ENCODE data around the gene B3GAT3.

B3GAT3 gene

GRCh38 chr11:62603776-62604299 lies 17.9 kb downstream of the B3GAT3 start:
- Histone ChIP-seq H3K9ac (ENCODE audit: insufficient read length) (no peak overlapping the region), H3K36me3 (ENCODE audit: insufficient read depth, low read length) (peaks cover 11% of the 10 kb centered on the region), H3K4me3 (no peak overlapping the region), H3K9me3 (ENCODE audit: low read depth, low read length) (no peaks in the 10 kb centered on the region), H3K27ac (no peak overlapping the region; the same call in 1 of the 2 replicates)
- no peak for TF ChIP-seq EZH2 (IDR thresholded peaks at IDR 0.05)
- no peak for TF ChIP-seq POLR2AphosphoS5 (IDR thresholded peaks at IDR 0.05; ENCODE audit: borderline replicate concordance, low read depth, low read length)
- TF ChIP-seq FOXP2 (optimal IDR thresholded peaks at IDR 0.05; ENCODE audit: control extremely low read depth, extremely low read length, insufficient read depth) = no peak
- DNase-seq (ENCODE audit: low read depth, low spot score) = no peak

DNA sequence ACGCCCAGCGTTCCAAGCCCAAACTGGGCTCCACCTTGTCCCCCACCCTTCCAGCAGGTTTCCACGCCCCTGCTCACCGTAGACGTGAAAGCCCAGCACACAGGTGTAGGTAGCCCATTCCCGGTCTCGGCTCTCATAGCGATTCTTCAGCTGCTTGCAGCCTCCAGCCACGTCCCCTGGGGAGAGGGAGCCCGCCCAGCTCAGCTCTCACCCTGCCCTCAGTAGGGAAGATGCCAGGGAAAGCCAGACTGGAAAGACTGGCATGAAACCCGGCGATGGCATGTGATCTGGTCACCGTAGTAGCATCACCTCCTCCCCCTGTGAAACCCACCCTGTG lies 18.7 kb downstream of the B3GAT3 start:
- no peak overlapping the region for H3K9ac ChIP-seq (ENCODE audit: insufficient read length)
- H3K4me3 ChIP-seq = no peak overlapping the region
- TF ChIP-seq EZH2 (IDR thresholded peaks at IDR 0.05) = no peak
- TF ChIP-seq FOXP2 (optimal IDR thresholded peaks at IDR 0.05; ENCODE audit: control extremely low read depth, extremely low read length, insufficient read depth) = no peak
- no peak for TF ChIP-seq POLR2AphosphoS5 (IDR thresholded peaks at IDR 0.05; ENCODE audit: borderline replicate concordance, low read depth, low read length)
- H3K36me3 ChIP-seq (ENCODE audit: insufficient read depth, low read length) = peaks cover 19% of the 10 kb centered on the region
- no peak for DNase-seq (ENCODE audit: low read depth, low spot score)
- H3K9me3 ChIP-seq (ENCODE audit: low read depth, low read length) = no peaks in the 10 kb centered on the region
- H3K27ac ChIP-seq = no peak overlapping the region

GRCh38 chr11:62602141-62603071 lies 19.4 kb downstream of the B3GAT3 start:
- Histone ChIP-seq H3K9me3 (ENCODE audit: low read depth, low read length) (no peaks in the 10 kb centered on the region), H3K27ac (peak overlapping the region; percentile 74), H3K4me3 (peak overlapping the region; percentile 87), H3K9ac (ENCODE audit: insufficient read length) (peak overlapping the region; percentile 78), H3K36me3 (ENCODE audit: insufficient read depth, low read length) (peaks cover 25% of the 10 kb centered on the region)
- TF ChIP-seq EZH2 (IDR thresholded peaks at IDR 0.05) = no peak
- no peak for DNase-seq (ENCODE audit: low read depth, low spot score)

DNA sequence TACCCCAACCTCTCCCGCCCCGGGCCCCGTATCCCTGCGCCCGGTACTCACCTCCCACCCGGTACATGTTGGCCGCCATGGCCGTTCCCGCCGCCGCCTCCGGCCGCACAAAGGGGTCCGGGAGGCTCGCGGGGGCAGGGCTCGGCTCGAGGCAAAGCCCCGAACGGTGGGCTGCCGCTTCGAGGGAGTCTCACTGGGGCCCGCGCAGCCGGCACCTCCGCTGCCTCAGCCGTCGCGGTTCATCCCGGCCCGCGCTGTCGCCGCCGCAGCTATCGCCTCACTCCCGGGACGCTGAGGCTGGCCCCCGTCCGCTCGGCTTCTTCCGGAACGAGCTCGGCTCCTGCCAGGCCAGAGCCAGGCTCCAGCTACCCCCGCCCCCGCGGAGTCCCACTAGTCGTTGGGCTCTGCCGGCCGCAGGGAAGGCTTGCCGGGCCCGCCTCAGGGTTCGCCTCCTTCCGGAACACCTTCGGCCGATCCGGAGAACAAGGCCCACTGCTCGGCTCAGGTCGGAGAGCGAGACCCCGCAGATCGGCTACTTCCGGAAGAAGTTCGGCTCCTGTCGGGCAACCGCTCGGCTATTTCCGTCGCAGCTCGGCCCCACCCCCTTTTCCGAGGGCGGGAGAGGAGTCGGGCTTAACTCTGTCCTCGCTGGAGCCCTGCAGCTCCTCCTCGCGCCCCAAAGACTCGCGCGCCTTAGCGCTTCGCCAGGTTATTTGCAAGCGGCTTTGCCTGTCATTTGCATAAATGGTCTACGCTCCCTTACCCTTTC lies 20.2 kb downstream of the B3GAT3 start, which contains the start of gene MTA2:
Gene MTA2 (minus strand): TSS at position 494 of the 769 bp plus-strand sequence. CDS start 415 bp downstream, at position 79.
- DNase-seq (ENCODE audit: low read depth, low spot score) = peak; percentile 86
- H3K4me3 ChIP-seq = peak within 1 kb of the TSS; percentile 87
- H3K9ac ChIP-seq (ENCODE audit: insufficient read length) = peak within 1 kb of the TSS; percentile 99
- TF ChIP-seq EZH2 (IDR thresholded peaks at IDR 0.05) (no peak), FOXP2 (optimal IDR thresholded peaks at IDR 0.05; ENCODE audit: control extremely low read depth, extremely low read length, insufficient read depth) (peak; percentile 91), POLR2AphosphoS5 (IDR thresholded peaks at IDR 0.05; ENCODE audit: borderline replicate concordance, low read depth, low read length) (peak; percentile 68; the same call in 1 of the 2 replicates)
- H3K36me3 ChIP-seq (ENCODE audit: insufficient read depth, low read length) = peaks cover 34% of the 10 kb centered on the region
- no peaks in the 10 kb centered on the region for H3K9me3 ChIP-seq (ENCODE audit: low read depth, low read length)
- H3K27ac ChIP-seq = peak within 1 kb of the TSS; percentile 92

- TF ChIP-seq FOXP2 (optimal IDR thresholded peaks at IDR 0.05; ENCODE audit: control extremely low read depth, extremely low read length, insufficient read depth) (no peak), EZH2 (IDR thresholded peaks at IDR 0.05) (no peak), POLR2AphosphoS5 (IDR thresholded peaks at IDR 0.05; ENCODE audit: borderline replicate concordance, low read depth, low read length) (no peak)
- Histone ChIP-seq H3K9me3 (ENCODE audit: low read depth, low read length) (no peaks in the 10 kb centered on the region), H3K9ac (ENCODE audit: insufficient read length) (peak overlapping the region; percentile 99), H3K4me3 (peak overlapping the region; percentile 87), H3K36me3 (ENCODE audit: insufficient read depth, low read length) (peaks cover 39% of the 10 kb centered on the region), H3K27ac (peak overlapping the region; percentile 92)
- no peak for DNase-seq (ENCODE audit: low read depth, low spot score)
Observed at GRCh38 chr11:62601122-62601371, 20.7 kb downstream of the B3GAT3 start.

DNA sequence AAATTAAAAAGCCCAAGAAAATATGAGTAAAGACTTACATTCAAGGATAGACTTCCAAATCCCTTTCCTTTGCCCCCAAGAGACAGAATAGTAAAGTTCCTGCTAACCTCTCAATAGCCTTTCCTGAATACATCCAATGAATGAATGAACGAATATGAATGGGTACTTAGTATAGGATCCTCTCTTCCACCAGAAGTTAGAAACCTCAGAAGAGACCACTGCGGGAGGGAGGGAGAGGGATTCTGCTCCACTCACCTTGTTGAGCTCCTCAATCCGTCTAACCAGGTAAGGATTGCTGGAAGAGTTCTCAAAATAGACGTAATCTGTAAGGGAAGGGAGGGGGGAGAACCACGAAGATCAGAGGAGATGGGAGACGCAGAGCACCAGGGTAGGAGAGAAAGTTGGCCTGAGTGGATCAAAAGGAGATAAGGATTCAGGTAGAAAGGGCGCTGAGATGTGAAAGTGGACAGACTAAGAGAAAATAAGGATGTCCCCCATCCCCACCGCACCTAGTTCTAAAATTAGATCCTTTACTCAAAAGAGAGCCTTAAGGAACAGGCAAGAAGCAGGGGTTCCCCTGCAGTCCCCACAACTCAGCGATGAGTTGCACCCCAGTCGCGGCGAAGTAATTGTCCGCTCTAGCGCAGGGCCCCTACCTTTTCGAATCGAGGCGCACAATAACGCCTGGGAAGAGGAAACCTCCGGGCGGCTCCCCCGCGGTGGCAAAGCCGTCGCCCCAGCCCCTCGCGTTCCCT lies 21.2 kb downstream of the B3GAT3 start:
- TF ChIP-seq EZH2 (IDR thresholded peaks at IDR 0.05) = no peak
- peak overlapping the region; percentile 87 for H3K4me3 ChIP-seq
- no peak for DNase-seq (ENCODE audit: low read depth, low spot score)
- H3K36me3 ChIP-seq (ENCODE audit: insufficient read depth, low read length) = peaks cover 44% of the 10 kb centered on the region
- H3K9ac ChIP-seq (ENCODE audit: insufficient read length) = peak overlapping the region; percentile 99
- peak overlapping the region; percentile 92 for H3K27ac ChIP-seq
- no peaks in the 10 kb centered on the region for H3K9me3 ChIP-seq (ENCODE audit: low read depth, low read length)

GRCh38 chr11:62599901-62600300 lies 21.9 kb downstream of the B3GAT3 start:
- Histone ChIP-seq H3K36me3 (ENCODE audit: insufficient read depth, low read length) (peaks cover 50% of the 10 kb centered on the region), H3K4me3 (peak overlapping the region; percentile 87), H3K9ac (ENCODE audit: insufficient read length) (peak overlapping the region; percentile 99), H3K27ac (peak overlapping the region; percentile 92), H3K9me3 (ENCODE audit: low read depth, low read length) (no peaks in the 10 kb centered on the region)
- TF ChIP-seq FOXP2 (optimal IDR thresholded peaks at IDR 0.05; ENCODE audit: control extremely low read depth, extremely low read length, insufficient read depth) (no peak), POLR2AphosphoS5 (IDR thresholded peaks at IDR 0.05; ENCODE audit: borderline replicate concordance, low read depth, low read length) (no peak), EZH2 (IDR thresholded peaks at IDR 0.05) (no peak)
- DNase-seq (ENCODE audit: low read depth, low spot score) = no peak

Measured in SK-N-MC (cell line).